K562 (cell line): ENCODE results near the gene C10orf143. TPM values are rescaled to one million over a fixed set of nuclear protein-coding genes. Genes with fewer than 3 reads are reported as not detected.

Source experiments
- ATAC-seq: fragments of 200-7000 bp; cut with Tn5 transposase; 3 replicates; pipeline ENCODE4 v1.9.1; 2020; ENCODE audit warnings: moderate library complexity
- BruUV-seq: library from RNA; stranded (reverse); fragments of 400-500 nt; replicated peaks from 2 replicates; lab custom pipeline; 2021; lab: Mats Ljungman, UMichigan
- CTCF ChIA-PET: fragments of 300-600 bp; formaldehyde crosslinking; extraction: SDS; loops from one replicate; lab custom pipeline; 2021; ENCODE audit warnings: low intra/inter-chr PET ratio; lab: Yijun Ruan, JAX
- POLR2A ChIA-PET: fragments of 300-600, 350-650 bp; sonication (Branson Sonifier 250); formaldehyde crosslinking; extraction: SDS; loops from one replicate; lab custom pipeline; 2021; ENCODE audit warnings: antibody characterized with exemption, inconsistent platforms; lab: Yijun Ruan, JAX
- DNase-seq, 4 experiments: peaks; one replicate each; pipeline versions ENCODE4 v3.0.0 to v3.0.0-alpha.2; 2011 to 2018; ENCODE audit warnings: low spot score in 3 of 4, mixed read lengths in 3 of 4; ENCODE audit errors: extremely low read depth in 1 of 4
- FAIRE-seq: peaks from 2 replicates; lab custom pipeline; 2011; peaks lifted over from hg19 to GRCh38; lab: Jason Lieb, UNC
- H2AFZ ChIP-seq: 2 replicates; pipeline ENCODE4 v1.6.0; 2011; ENCODE audit warnings: low read depth, low read length, control low read depth, inconsistent platforms
- H3K27ac ChIP-seq: fragments of 200-600 bp; 3 replicates; pipeline ENCODE4 v1.8.0; 2011; ENCODE audit warnings: low read depth, mild to moderate bottlenecking, control low read depth, inconsistent platforms, low read length, moderate library complexity, mixed read lengths; ENCODE audit errors: extremely low read depth
- H3K27me3 ChIP-seq, 2 experiments: fragments of 300-600 bp in 1 of 2; 2 replicates in 1 of 2; 3 replicates in 1 of 2; pipeline versions ENCODE4 v1.6.0 to v1.8.0; 2011; ENCODE audit warnings: inconsistent platforms in 2 of 2, low read length in 2 of 2, mild to moderate bottlenecking in 1 of 2, mixed read lengths in 1 of 2, moderate library complexity in 1 of 2; ENCODE audit not compliant: control insufficient read depth in 2 of 2, insufficient read depth in 2 of 2
- H3K36me3 ChIP-seq: fragments of 300-600 bp; 3 replicates; pipeline ENCODE4 v1.8.0; 2011; ENCODE audit warnings: mild to moderate bottlenecking, low read length, inconsistent platforms; ENCODE audit not compliant: control insufficient read depth, insufficient read depth
- H3K4me1 ChIP-seq, 2 experiments: fragments of 200-600 bp in 1 of 2; replicated peaks in 1 of 2; 2 replicates in 1 of 2; 3 replicates in 1 of 2; pipeline versions ENCODE4 v1.5.1 to v1.8.0; 2011; ENCODE audit warnings: inconsistent platforms in 2 of 2, low read length in 2 of 2, mild to moderate bottlenecking in 1 of 2, mixed read lengths in 1 of 2, moderate library complexity in 1 of 2; ENCODE audit not compliant: control insufficient read depth in 2 of 2, insufficient read depth in 2 of 2
- H3K4me2 ChIP-seq: 2 replicates; pipeline ENCODE4 v1.6.1; 2011; ENCODE audit warnings: low read length, control low read depth, inconsistent platforms, mixed read lengths; ENCODE audit not compliant: insufficient read depth
- H3K4me3 ChIP-seq: fragments of 200-600 bp; sonication (generic), shearing (Covaris generic); 2 replicates; pipeline ENCODE4 v1.5.1; 2016; ENCODE audit warnings: control low read depth, inconsistent platforms
- H3K79me2 ChIP-seq: fragments of 200-600 bp; 3 replicates; pipeline ENCODE4 v1.8.0; 2011; ENCODE audit warnings: low read length, inconsistent platforms; ENCODE audit not compliant: control insufficient read depth, insufficient read depth
- H3K9ac ChIP-seq, 2 experiments: 2 replicates each; pipeline versions ENCODE4 v1.6.0 to v1.6.1; 2011; ENCODE audit warnings: low read depth in 2 of 2, low read length in 2 of 2, control low read depth in 1 of 2, inconsistent platforms in 1 of 2, mild to moderate bottlenecking in 1 of 2, mixed read lengths in 1 of 2; ENCODE audit not compliant: insufficient read depth in 1 of 2
- H3K9me1 ChIP-seq: one replicate; pipeline ENCODE4 v1.6.0; 2011; ENCODE audit warnings: inconsistent platforms, mild to moderate bottlenecking, low read length, moderate library complexity; ENCODE audit not compliant: control insufficient read depth, insufficient read depth
- H3K9me3 ChIP-seq: replicated peaks from 2 replicates; pipeline ENCODE4 v1.5.1; 2011; ENCODE audit warnings: low read depth, low read length, inconsistent platforms; ENCODE audit not compliant: control insufficient read depth, insufficient read depth
- H4K20me1 ChIP-seq: replicated peaks from 2 replicates; pipeline ENCODE4 v1.6.1; 2011; ENCODE audit warnings: low read length, inconsistent platforms, mixed read lengths; ENCODE audit not compliant: control insufficient read depth, insufficient read depth
- ATF7 ChIP-seq: fragments of 450-650 bp; IDR thresholded peaks from 2 replicates; pipeline ENCODE4 v1.7.1; 2014; ENCODE audit warnings: mild to moderate bottlenecking, moderate library complexity
- BHLHE40 ChIP-seq: IDR thresholded peaks from 2 replicates; pipeline ENCODE4 v1.6.1; 2011; ENCODE audit warnings: low read length, improper control_type of control experiment
- HDAC3 ChIP-seq: fragments of 450-650 bp; IDR thresholded peaks from 2 replicates; pipeline ENCODE4 v1.6.1; 2018; ENCODE audit warnings: borderline replicate concordance, mild to moderate bottlenecking, moderate library complexity; ENCODE audit not compliant: partially characterized antibody
- KDM5B ChIP-seq: fragments of 200-600 bp; sonication (generic); IDR thresholded peaks from 2 replicates; pipeline ENCODE4 v1.6.1; 2012; ENCODE audit warnings: low read depth, mild to moderate bottlenecking, moderate library complexity, low read length, control low read depth, inconsistent platforms; ENCODE audit not compliant: insufficient replicate concordance
- KLF10 ChIP-seq: fragments of 250-450 bp; sonication (Bioruptor Pico); IDR thresholded peaks from 2 replicates; pipeline ENCODE4 v1.6.1; 2021; ENCODE audit warnings: matching md5 sums
- MXI1 ChIP-seq: IDR thresholded peaks from 2 replicates; pipeline ENCODE4 v1.6.1; 2011; ENCODE audit warnings: low read depth, mild to moderate bottlenecking, improper control_type of control experiment, low read length
- NCOA1 ChIP-seq: fragments of 450-650 bp; IDR thresholded peaks from 2 replicates; pipeline ENCODE4 v1.6.1; 2016; ENCODE audit warnings: low read depth
- NFXL1 ChIP-seq: fragments of 450-650 bp; formaldehyde crosslinking; IDR thresholded peaks from 2 replicates; pipeline ENCODE4 v1.4.0; 2021; ENCODE audit warnings: mild to moderate bottlenecking
- RBFOX2 ChIP-seq: fragments of 200-400 bp; formaldehyde crosslinking; IDR thresholded peaks from 2 replicates; pipeline ENCODE4 v1.6.1; 2017; ENCODE audit warnings: low read depth, mild to moderate bottlenecking, low read length, moderate library complexity
- RBM17 ChIP-seq: fragments of 200-400 bp; formaldehyde crosslinking; IDR thresholded peaks from 2 replicates; pipeline ENCODE4 v1.6.1; 2017; ENCODE audit warnings: low read depth, mild to moderate bottlenecking, low read length, borderline replicate concordance
- TAF7 ChIP-seq: fragments of 450-650 bp; IDR thresholded peaks from 2 replicates; pipeline ENCODE4 v1.6.1; 2016; ENCODE audit warnings: missing genetic modification characterization, missing compliant biosample characterization
- ZNF124 ChIP-seq: sonication (generic); formaldehyde crosslinking; IDR thresholded peaks from 2 replicates; pipeline ENCODE4 v1.8.1; 2022; ENCODE audit warnings: missing genetic modification reagents
- ZNF445 ChIP-seq: fragments of 250-450 bp; sonication (Bioruptor Pico); IDR thresholded peaks from 2 replicates; pipeline ENCODE4 v1.4.0; 2020; ENCODE audit warnings: low read depth, mild to moderate bottlenecking, moderate library complexity
- ZNF766 ChIP-seq: fragments of 200-800 bp; sonication (Bioruptor generic); conservative IDR thresholded peaks from 2 replicates; pipeline ENCODE4 v1.6.1; 2016; ENCODE audit warnings: missing genetic modification characterization, missing compliant biosample characterization
- ZNF780A ChIP-seq: fragments of 250-450 bp; sonication (Bioruptor Pico); IDR thresholded peaks from 2 replicates; pipeline ENCODE4 v1.5.0; 2021; ENCODE audit warnings: mild to moderate bottlenecking
- WGBS: fragments of 100-300 bp; shearing (Covaris generic); methylation state at CpG from one replicate; pipeline ENCODE4 v1.1.6; 2016; ENCODE audit warnings: low coverage, mixed read lengths; ENCODE audit not compliant: insufficient coverage; ENCODE audit errors: missing lambda C conversion rate; 5-methylcytosine and 5-hydroxymethylcytosine counted together
- in situ Hi-C: fragments of 300-500 bp; cut with MboI; formaldehyde crosslinking; loops from 4 replicates; pipeline ENCODE4 v1.15.0; 2018; ENCODE audit warnings: inconsistent platforms, mixed read lengths
- intact Hi-C: fragments of 100-400 bp; cut with micrococcal nuclease; formaldehyde crosslinking; loops from 2 replicates; pipeline ENCODE4 v1.14.2; 2022
- polyA plus RNA-seq, 8 experiments: library from polyadenylated mRNA; depleted of rRNA in 4 of 8; stranded (reverse) in 5 of 8; unstranded in 3 of 8; fragments of >200 nt; fragmentation: Nextera tagmentation in 2 of 8; fragmentation: Illumina TruSeq in 1 of 8; extraction: Ambion mirVana in 2 of 8; extraction: Trizol in 1 of 8; gene quantifications; 2 replicates each; pipeline versions ENCODE4 v1.2.1 to v1.2.3, GENCODE V29; 2011 to 2014; ENCODE audit warnings: inconsistent platforms in 1 of 8, missing spikeins in 1 of 8
- total RNA-seq, 7 experiments: library from RNA; depleted of rRNA in 6 of 7; stranded (reverse); fragments of >200 nt in 6 of 7; fragmentation: Illumina TruSeq in 2 of 7; extraction: Trizol in 2 of 7; gene quantifications; 2 replicates each; pipeline versions ENCODE4 v1.2.1 to v1.2.3, GENCODE V29; 2011 to 2021; ENCODE audit warnings: low replicate concordance in 1 of 7
- TF ChIP-seq, protein P1 (sequence below): sonication (generic); formaldehyde crosslinking; IDR thresholded peaks from 2 replicates; pipeline ENCODE4 v1.8.0; 2023; ENCODE audit warnings: mild to moderate bottlenecking, missing genetic modification reagents
- TF ChIP-seq, protein P2 (sequence below): IDR thresholded peaks from 2 replicates; pipeline ENCODE4 v1.6.1; 2011; ENCODE audit not compliant: insufficient read length; ENCODE audit errors: extremely low read depth

C10orf143 gene
- total and polyA plus RNA-seq, 9 of the 15 experiments (the other 6 are each of a cell fraction or from before 2014, with no cell fraction given): 0.07 to 0.42 (median 0.25) TPM; not detected in 2

DNA sequence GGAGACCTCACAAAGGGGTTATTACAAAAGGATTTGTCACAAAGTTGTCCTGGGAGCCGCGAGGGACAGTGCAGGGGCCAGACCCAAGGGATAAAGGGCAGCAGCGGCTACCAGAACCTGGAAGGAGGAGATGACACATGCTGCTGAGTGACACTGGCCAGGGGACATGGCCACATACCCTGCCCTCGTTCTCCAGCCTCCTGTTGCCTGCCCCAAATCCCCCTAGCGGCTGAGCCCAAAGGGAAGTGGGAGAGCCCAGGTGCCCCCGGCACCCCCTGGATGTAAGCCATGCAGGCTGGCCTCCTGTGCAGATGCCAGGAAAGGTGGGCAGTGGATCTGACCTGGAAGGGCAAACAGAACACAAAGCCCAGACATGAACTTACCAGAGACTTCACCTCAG lies 42.7 kb downstream of the C10orf143 start (continued):
- TF ChIP-seq HDAC3: no peak
- no peak for TF ChIP-seq ATF7
- TF ChIP-seq, protein P1, sequence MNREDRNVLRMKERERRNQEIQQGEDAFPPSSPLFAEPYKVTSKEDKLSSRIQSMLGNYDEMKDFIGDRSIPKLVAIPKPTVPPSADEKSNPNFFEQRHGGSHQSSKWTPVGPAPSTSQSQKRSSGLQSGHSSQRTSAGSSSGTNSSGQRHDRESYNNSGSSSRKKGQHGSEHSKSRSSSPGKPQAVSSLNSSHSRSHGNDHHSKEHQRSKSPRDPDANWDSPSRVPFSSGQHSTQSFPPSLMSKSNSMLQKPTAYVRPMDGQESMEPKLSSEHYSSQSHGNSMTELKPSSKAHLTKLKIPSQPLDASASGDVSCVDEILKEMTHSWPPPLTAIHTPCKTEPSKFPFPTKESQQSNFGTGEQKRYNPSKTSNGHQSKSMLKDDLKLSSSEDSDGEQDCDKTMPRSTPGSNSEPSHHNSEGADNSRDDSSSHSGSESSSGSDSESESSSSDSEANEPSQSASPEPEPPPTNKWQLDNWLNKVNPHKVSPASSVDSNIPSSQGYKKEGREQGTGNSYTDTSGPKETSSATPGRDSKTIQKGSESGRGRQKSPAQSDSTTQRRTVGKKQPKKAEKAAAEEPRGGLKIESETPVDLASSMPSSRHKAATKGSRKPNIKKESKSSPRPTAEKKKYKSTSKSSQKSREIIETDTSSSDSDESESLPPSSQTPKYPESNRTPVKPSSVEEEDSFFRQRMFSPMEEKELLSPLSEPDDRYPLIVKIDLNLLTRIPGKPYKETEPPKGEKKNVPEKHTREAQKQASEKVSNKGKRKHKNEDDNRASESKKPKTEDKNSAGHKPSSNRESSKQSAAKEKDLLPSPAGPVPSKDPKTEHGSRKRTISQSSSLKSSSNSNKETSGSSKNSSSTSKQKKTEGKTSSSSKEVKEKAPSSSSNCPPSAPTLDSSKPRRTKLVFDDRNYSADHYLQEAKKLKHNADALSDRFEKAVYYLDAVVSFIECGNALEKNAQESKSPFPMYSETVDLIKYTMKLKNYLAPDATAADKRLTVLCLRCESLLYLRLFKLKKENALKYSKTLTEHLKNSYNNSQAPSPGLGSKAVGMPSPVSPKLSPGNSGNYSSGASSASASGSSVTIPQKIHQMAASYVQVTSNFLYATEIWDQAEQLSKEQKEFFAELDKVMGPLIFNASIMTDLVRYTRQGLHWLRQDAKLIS (CRISPR knock-in tag): no peak
- TF ChIP-seq MXI1: no peak
- no peak for TF ChIP-seq NFXL1

DNA sequence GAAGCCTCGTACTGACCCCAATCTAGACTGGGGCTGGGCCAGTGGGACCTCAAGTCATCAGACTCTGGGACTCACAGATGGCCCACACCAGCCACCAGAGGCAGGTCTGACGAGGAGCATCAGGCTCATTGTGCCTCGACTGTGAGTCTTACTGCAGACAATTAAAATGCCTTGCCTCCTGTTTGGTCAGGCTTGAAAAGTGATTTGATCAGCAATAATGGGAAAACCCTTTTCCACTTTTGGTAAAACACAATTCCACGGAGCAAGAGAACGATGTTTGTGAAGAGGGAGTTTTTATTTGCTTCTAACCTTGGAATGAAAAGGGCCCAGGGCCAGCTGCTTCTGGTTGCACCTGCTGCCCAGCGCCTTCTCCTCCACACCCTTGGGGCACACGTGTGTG lies 43.9 kb downstream of the C10orf143 start:
- Histone ChIP-seq H3K79me2 (no peaks in the 10 kb centered on the region), H3K4me2 (no peak overlapping the region), H3K9me3 (no peaks in the 10 kb centered on the region)
- FAIRE-seq: no peak
- POLR2A ChIA-PET: no interaction called here
- no peak for TF ChIP-seq ZNF780A (CRISPR knock-in tag)
- TF ChIP-seq ZNF445: no peak
- no peak for TF ChIP-seq KLF10 (CRISPR knock-in tag)
- no peak for TF ChIP-seq RBM17
- TF ChIP-seq ZNF766 (CRISPR knock-in tag): no peak
- no peak for TF ChIP-seq NCOA1
- TF ChIP-seq RBFOX2: no peak
- TF ChIP-seq KDM5B: no peak
- TF ChIP-seq ZNF124 (CRISPR knock-in tag): no peak
- TF ChIP-seq TAF7: no peak
- TF ChIP-seq BHLHE40: no peak
- TF ChIP-seq, protein P2, sequence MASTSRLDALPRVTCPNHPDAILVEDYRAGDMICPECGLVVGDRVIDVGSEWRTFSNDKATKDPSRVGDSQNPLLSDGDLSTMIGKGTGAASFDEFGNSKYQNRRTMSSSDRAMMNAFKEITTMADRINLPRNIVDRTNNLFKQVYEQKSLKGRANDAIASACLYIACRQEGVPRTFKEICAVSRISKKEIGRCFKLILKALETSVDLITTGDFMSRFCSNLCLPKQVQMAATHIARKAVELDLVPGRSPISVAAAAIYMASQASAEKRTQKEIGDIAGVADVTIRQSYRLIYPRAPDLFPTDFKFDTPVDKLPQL: no peak
- TF ChIP-seq, all 486 proteins: peak for 0
- ATAC-seq (no peak), DNase-seq (no peak)
- Histone ChIP-seq H3K27me3 (peaks cover 2 to 25% of the 10 kb centered on the region in 2 experiments; a peak in 3 of 5 replicates), H3K9me1 (no peaks in the 10 kb centered on the region), H2AFZ (no peak overlapping the region), H3K4me1 (no peaks in the 10 kb centered on the region), H3K4me3 (no peak overlapping the region), H3K9ac (no peak overlapping the region), H3K36me3 (no peaks in the 10 kb centered on the region), H3K27ac (no peak overlapping the region), H4K20me1 (no peaks in the 10 kb centered on the region)
- in situ Hi-C loops: no loop called here
- no TSS peak for BruUV-seq
- 0% methylated on average over 6 of the region's 7 CpGs for WGBS
- CTCF ChIA-PET: no interaction called here
- intact Hi-C loops: no loop called here
